Measurements from ENCODE around the gene MDM2.

DNA sequence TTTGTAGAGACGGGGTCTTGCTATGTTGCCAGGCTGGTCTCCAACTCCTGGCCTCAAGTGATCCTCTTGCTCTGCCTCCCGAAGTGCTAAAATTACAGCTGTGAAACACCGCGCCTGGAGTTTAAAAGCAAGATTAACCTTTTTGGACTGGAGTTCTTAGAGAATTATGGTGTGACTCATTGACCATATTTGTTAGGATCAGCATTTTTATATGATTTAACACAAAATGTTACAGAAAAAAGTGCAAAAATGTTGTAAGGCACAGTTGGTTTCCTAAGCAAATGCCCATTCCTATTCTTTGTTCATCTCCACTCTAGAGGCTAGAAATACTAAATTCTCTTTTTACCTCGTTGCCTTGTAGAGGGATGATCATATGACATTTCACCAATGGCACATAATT, 34.4 kb upstream of the MDM2 start:
- TF ChIP-seq, protein P1, sequence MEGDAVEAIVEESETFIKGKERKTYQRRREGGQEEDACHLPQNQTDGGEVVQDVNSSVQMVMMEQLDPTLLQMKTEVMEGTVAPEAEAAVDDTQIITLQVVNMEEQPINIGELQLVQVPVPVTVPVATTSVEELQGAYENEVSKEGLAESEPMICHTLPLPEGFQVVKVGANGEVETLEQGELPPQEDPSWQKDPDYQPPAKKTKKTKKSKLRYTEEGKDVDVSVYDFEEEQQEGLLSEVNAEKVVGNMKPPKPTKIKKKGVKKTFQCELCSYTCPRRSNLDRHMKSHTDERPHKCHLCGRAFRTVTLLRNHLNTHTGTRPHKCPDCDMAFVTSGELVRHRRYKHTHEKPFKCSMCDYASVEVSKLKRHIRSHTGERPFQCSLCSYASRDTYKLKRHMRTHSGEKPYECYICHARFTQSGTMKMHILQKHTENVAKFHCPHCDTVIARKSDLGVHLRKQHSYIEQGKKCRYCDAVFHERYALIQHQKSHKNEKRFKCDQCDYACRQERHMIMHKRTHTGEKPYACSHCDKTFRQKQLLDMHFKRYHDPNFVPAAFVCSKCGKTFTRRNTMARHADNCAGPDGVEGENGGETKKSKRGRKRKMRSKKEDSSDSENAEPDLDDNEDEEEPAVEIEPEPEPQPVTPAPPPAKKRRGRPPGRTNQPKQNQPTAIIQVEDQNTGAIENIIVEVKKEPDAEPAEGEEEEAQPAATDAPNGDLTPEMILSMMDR (IDR thresholded peaks at IDR 0.05; ENCODE audit: low read depth, low read length): no peak
- TF ChIP-seq EZH2phosphoT487 (IDR thresholded peaks at IDR 0.05; ENCODE audit: low read depth): no peak

Measured in OCI-LY3 (cell line).